Natural killer cell (primary cell): ENCODE measurements around the gene KIFAP3. TPM values are rescaled to one million over a fixed set of nuclear protein-coding genes. Genes with fewer than 3 reads are reported as not detected.

ENCODE experiments used
- ATAC-seq, 3 donors: fragments of 150-1000 bp in 2 of 3; fragments of 200-7000 bp in 1 of 3; cut with Tn5 transposase; 1 replicate in 1 of 3; 2 replicates in 2 of 3; pipeline ENCODE4 v1.10.0; 2021; ENCODE audit warnings: mild to moderate bottlenecking in 2 of 3, moderate library complexity in 2 of 3
- DNase-seq, 2 donors: peaks; one replicate each; pipeline versions ENCODE4 v3.0.0 to v3.0.0-alpha.2; 2013 to 2021; ENCODE audit warnings: mixed read lengths in 1 of 2
- H3K27ac ChIP-seq: one replicate; pipeline ENCODE4 v1.5.1; 2013; ENCODE audit warnings: mild to moderate bottlenecking, low read length
- H3K27me3 ChIP-seq: one replicate; pipeline ENCODE4 v1.6.1; 2013; ENCODE audit warnings: low read length; ENCODE audit not compliant: control insufficient read depth, insufficient read depth
- H3K36me3 ChIP-seq: one replicate; pipeline ENCODE4 v1.6.1; 2013; ENCODE audit warnings: low read length; ENCODE audit not compliant: control insufficient read depth, insufficient read depth
- H3K4me1 ChIP-seq: one replicate; pipeline ENCODE4 v1.6.1; 2013; ENCODE audit warnings: low read length; ENCODE audit not compliant: control insufficient read depth, insufficient read depth
- H3K4me3 ChIP-seq: one replicate; pipeline ENCODE4 v1.5.1; 2013; ENCODE audit warnings: low read length
- H3K9me3 ChIP-seq: one replicate; pipeline ENCODE4 v1.6.1; 2013; ENCODE audit warnings: low read length; ENCODE audit not compliant: control insufficient read depth, insufficient read depth
- H3K27ac Mint-ChIP-seq, 2 donors: one replicate each; pipeline ENCODE4 v1.8.0; 2022; ENCODE audit warnings: mild to moderate bottlenecking in 2 of 2, mixed read lengths in 2 of 2, moderate library complexity in 1 of 2
- H3K27me3 Mint-ChIP-seq, 2 donors: one replicate each; pipeline ENCODE4 v1.8.0; 2022; ENCODE audit warnings: low read depth in 2 of 2, mixed read lengths in 2 of 2
- H3K36me3 Mint-ChIP-seq: one replicate; pipeline ENCODE4 v1.8.0; 2022; ENCODE audit warnings: mixed read lengths
- H3K4me1 Mint-ChIP-seq, 2 donors: one replicate each; pipeline ENCODE4 v1.8.0; 2022; ENCODE audit warnings: mixed read lengths in 2 of 2
- H3K4me3 Mint-ChIP-seq: one replicate; pipeline ENCODE4 v1.8.0; 2022; ENCODE audit warnings: mild to moderate bottlenecking, moderate library complexity, mixed read lengths
- H3K9me3 Mint-ChIP-seq, 2 donors: one replicate each; pipeline ENCODE4 v1.8.0; 2022; ENCODE audit warnings: mixed read lengths in 2 of 2
- WGBS: methylation state at CpG from one replicate; pipeline ENCODE4 v1.1.7; 2013; ENCODE audit warnings: missing lambda C conversion rate; ENCODE audit not compliant: insufficient coverage; 5-methylcytosine and 5-hydroxymethylcytosine counted together
- intact Hi-C: fragments of 100-400 bp; cut with micrococcal nuclease; formaldehyde crosslinking; loops from one replicate; pipeline ENCODE4 v1.14.2; 2022
- total RNA-seq, 4 donors: library from RNA; stranded (reverse); fragments of 120-200 nt in 1 of 4; gene quantifications; one replicate each; pipeline versions ENCODE4 v1.2.3 to v1.2.4, GENCODE V29; 2013 to 2022
- TF ChIP-seq, protein P1 (sequence below): fragments of 200-600 bp; IDR thresholded peaks from one replicate; pipeline ENCODE4 v1.8.0; 2022; ENCODE audit warnings: antibody characterized with exemption

Gene KIFAP3
- total RNA-seq, 3 donors from 2014 or later (not counting 1 experiment from before 2014, with no cell fraction given) = 31.0 to 34.3 (median 33.7) TPM

DNA sequence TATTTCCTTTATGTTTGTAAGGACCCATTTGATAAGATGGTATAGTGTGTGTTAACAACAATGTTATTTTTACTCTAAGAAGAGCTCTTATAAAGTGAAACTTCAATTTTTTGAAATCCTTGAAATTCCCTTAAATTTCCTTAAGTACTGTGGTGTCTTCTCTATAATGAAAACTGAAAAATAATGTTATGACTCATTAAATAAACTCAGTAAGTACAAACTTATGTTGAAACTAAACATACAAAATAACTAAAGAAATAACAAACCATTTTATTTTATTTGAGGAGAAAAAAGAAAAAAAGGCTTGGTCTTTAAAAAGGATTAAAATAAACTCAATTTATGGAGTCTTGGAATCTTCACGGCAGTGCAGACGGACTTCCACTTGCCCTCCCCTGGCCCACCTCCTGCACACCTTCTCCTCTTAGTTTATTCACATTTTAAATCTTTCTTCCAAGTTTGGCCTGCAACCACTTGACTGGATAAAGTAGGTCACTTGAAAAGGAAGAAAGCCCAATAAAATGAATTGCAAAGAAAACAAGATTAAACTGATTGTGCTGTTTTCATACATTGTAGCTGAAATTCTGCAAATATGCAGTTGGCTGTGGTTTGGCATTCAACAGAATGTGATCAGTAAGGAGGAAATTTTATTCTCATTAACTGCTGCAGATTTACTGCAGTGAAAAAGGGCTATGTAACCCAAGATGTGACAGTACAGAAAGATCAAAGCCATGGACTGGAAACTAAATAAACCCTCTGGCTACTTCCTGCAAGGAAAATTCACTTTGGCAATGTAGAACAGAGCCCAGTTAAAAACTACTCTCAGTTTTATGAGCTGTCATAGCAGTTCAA lies 132.3 kb downstream of the KIFAP3 start:
- TF ChIP-seq, protein P1, sequence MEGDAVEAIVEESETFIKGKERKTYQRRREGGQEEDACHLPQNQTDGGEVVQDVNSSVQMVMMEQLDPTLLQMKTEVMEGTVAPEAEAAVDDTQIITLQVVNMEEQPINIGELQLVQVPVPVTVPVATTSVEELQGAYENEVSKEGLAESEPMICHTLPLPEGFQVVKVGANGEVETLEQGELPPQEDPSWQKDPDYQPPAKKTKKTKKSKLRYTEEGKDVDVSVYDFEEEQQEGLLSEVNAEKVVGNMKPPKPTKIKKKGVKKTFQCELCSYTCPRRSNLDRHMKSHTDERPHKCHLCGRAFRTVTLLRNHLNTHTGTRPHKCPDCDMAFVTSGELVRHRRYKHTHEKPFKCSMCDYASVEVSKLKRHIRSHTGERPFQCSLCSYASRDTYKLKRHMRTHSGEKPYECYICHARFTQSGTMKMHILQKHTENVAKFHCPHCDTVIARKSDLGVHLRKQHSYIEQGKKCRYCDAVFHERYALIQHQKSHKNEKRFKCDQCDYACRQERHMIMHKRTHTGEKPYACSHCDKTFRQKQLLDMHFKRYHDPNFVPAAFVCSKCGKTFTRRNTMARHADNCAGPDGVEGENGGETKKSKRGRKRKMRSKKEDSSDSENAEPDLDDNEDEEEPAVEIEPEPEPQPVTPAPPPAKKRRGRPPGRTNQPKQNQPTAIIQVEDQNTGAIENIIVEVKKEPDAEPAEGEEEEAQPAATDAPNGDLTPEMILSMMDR = no peak
- Histone ChIP-seq H3K4me3 (no peak overlapping the region), H3K36me3 (peaks cover 8% of the 10 kb centered on the region), H3K9me3 (no peaks in the 10 kb centered on the region), H3K27me3 (no peaks in the 10 kb centered on the region), H3K27ac (no peak overlapping the region), H3K4me1 (no peaks in the 10 kb centered on the region)
- no peaks in the 10 kb centered on the region for H3K36me3 Mint-ChIP-seq
- intact Hi-C loops = no loop called here
- DNase-seq = no peak
- no peak overlapping the region for H3K4me3 Mint-ChIP-seq
- no peaks in the 10 kb centered on the region for H3K9me3 Mint-ChIP-seq
- H3K4me1 Mint-ChIP-seq = no peaks in the 10 kb centered on the region
- H3K27me3 Mint-ChIP-seq = no peaks in the 10 kb centered on the region
- ATAC-seq = no peak
- H3K27ac Mint-ChIP-seq = no peak overlapping the region
- 100% methylated on average over 2 of the region's 2 CpGs for WGBS

DNA sequence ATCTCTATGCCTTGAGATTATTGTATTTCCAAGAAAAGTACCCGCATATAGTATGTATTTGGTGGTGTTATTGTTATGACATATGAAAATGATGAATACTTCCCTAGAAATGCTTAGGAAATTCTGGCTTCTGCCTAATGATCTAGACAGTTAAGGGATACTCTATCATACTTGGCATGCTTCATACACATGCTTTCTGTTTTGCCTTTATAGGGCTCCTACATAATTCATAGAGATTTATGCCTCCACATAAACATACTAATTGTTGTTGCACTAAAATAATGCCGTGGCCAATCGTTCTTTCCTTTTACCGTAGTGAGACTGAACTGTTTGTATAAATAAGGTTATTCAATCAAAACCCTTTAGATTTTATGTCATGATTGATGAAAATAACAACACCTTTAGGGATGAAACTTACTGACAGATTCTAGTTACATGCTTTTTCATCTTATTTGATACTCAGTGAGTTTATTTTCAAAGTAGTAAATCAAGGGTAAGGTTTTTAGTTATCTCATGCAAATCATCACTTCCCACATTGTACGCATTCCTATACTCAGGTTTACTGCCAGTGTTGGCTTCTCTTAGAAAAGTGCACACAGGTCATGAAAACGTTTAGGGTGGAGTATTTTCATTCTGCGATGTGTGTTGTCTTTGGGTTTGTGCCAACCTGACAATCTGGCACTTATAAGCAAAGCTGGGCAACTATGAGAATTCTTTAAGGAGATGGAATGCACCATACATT lies 140.3 kb downstream of the KIFAP3 start:
- WGBS = 81% methylated on average over 4 of the region's 7 CpGs
- no peaks in the 10 kb centered on the region for H3K9me3 Mint-ChIP-seq
- Histone ChIP-seq H3K4me1 (no peaks in the 10 kb centered on the region), H3K27ac (no peak overlapping the region), H3K4me3 (no peak overlapping the region), H3K9me3 (no peaks in the 10 kb centered on the region), H3K36me3 (no peaks in the 10 kb centered on the region), H3K27me3 (no peaks in the 10 kb centered on the region)
- DNase-seq = no peak
- TF ChIP-seq, protein P1 = no peak
- H3K27ac Mint-ChIP-seq = no peak overlapping the region
- ATAC-seq = no peak
- no peaks in the 10 kb centered on the region for H3K4me1 Mint-ChIP-seq
- H3K36me3 Mint-ChIP-seq = no peaks in the 10 kb centered on the region
- intact Hi-C loops = no loop called here
- H3K4me3 Mint-ChIP-seq = no peak overlapping the region
- no peaks in the 10 kb centered on the region for H3K27me3 Mint-ChIP-seq

DNA sequence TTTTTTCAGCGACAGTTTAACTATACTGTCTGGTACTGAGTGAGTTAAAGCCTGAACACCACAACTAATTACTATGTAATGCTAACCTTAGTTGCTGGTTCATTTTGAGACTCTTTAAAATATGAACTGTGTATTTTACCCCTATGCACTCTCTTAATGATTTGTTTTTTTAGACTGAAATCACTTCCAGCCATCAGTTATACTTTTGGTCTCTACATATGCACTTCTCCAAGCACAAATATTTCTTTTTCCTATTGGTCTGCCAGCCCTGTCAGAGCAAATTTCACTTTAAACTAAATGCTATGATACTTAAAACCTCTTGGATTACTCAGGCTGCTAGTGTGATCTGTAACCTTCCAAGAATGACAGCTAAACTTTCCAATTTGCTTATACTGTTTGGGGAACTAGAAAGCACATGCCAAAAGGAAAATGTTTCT lies 142.7 kb downstream of the KIFAP3 start:
- intact Hi-C loops = no loop called here
- H3K4me3 Mint-ChIP-seq = no peak overlapping the region
- Histone ChIP-seq H3K4me1 (no peaks in the 10 kb centered on the region), H3K4me3 (no peak overlapping the region), H3K36me3 (no peaks in the 10 kb centered on the region), H3K27ac (no peak overlapping the region), H3K27me3 (no peaks in the 10 kb centered on the region), H3K9me3 (no peaks in the 10 kb centered on the region)
- TF ChIP-seq, protein P1 = no peak
- DNase-seq (no peak), ATAC-seq (no peak)
- WGBS = 100% methylated on average over 1 of the region's 1 CpG
- H3K36me3 Mint-ChIP-seq = no peaks in the 10 kb centered on the region
- no peaks in the 10 kb centered on the region for H3K9me3 Mint-ChIP-seq
- peaks cover 0 to 6% of the 10 kb centered on the region in 2 donors for H3K4me1 Mint-ChIP-seq
- H3K27ac Mint-ChIP-seq = no peak overlapping the region
- no peaks in the 10 kb centered on the region for H3K27me3 Mint-ChIP-seq
